Activated T-cell treated with anti-CD3 and anti-CD28 coated beads, Interleukin-2, amount 50 U/mL, for 24 hours (primary cell): ENCODE results near the gene ABR.
"Not testable (repeated sequence)": the region's sequence is repeated elsewhere in the genome, so short reads cannot be mapped to it uniquely, and the experiment has no call there.

ENCODE experiments used
- DNase-seq: peaks from one replicate; pipeline ENCODE4 v3.0.0-alpha.2; 2020
- H3K27ac Mint-ChIP-seq: 2 replicates; pipeline ENCODE4 v1.8.0; 2020; ENCODE audit warnings: mild to moderate bottlenecking, mixed read lengths
- H3K27me3 Mint-ChIP-seq: 2 replicates; pipeline ENCODE4 v1.8.0; 2020; ENCODE audit warnings: mixed read lengths
- H3K36me3 Mint-ChIP-seq: 2 replicates; pipeline ENCODE4 v1.8.0; 2020; ENCODE audit warnings: low read depth, mixed read lengths
- H3K4me1 Mint-ChIP-seq: 2 replicates; pipeline ENCODE4 v1.8.0; 2020; ENCODE audit warnings: low read depth, mixed read lengths
- H3K4me3 Mint-ChIP-seq: 2 replicates; pipeline ENCODE4 v1.8.0; 2020; ENCODE audit warnings: mild to moderate bottlenecking, moderate library complexity, mixed read lengths
- H3K9me3 Mint-ChIP-seq: 2 replicates; pipeline ENCODE4 v1.8.0; 2020; ENCODE audit warnings: mixed read lengths

The ABR gene

DNA sequence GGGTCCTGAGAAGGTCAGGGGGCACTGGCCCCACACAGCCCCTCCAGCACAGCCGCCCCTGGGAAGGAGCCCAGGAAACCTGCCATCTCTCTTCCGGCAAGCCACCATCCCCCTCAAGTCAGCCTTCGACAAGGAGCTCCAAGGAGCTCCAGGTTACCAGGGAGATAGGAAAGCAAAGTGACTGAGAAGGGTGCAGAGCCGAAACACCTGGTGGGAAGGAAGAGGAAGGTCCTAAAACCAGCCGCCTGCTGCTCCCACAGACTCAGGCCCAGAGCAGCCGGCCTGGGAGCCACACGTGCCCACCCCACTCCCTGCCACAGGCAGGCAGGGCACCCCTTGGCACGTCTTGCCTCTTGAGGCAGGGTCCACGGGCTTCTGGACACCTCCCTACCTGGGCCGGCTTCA is 102.2 kb downstream of the ABR start:
- no peaks in the 10 kb centered on the region for H3K27me3 Mint-ChIP-seq
- no peak overlapping the region for H3K4me3 Mint-ChIP-seq
- H3K36me3 Mint-ChIP-seq = peaks cover 62% of the 10 kb centered on the region
- no peak overlapping the region for H3K27ac Mint-ChIP-seq
- no peak for DNase-seq
- H3K9me3 Mint-ChIP-seq = no peaks in the 10 kb centered on the region
- H3K4me1 Mint-ChIP-seq = peaks cover 4% of the 10 kb centered on the region

- Mint-ChIP-seq H3K27me3 (no peaks in the 10 kb centered on the region), H3K27ac (no peak overlapping the region), H3K4me1 (peaks cover 4% of the 10 kb centered on the region), H3K4me3 (no peak overlapping the region), H3K36me3 (peaks cover 61% of the 10 kb centered on the region), H3K9me3 (no peaks in the 10 kb centered on the region)
- DNase-seq = no peak
Measured at GRCh38 chr17:1076982-1077302, 102.8 kb downstream of the ABR start.

- Mint-ChIP-seq H3K27me3 (no peaks in the 10 kb centered on the region), H3K36me3 (peaks cover 62% of the 10 kb centered on the region), H3K9me3 (no peaks in the 10 kb centered on the region), H3K4me1 (peaks cover 4% of the 10 kb centered on the region), H3K4me3 (no peak overlapping the region), H3K27ac (peak overlapping the region; percentile 55)
- no peak for DNase-seq
Measured at GRCh38 chr17:1076299-1076981, 103.3 kb downstream of the ABR start.

DNA sequence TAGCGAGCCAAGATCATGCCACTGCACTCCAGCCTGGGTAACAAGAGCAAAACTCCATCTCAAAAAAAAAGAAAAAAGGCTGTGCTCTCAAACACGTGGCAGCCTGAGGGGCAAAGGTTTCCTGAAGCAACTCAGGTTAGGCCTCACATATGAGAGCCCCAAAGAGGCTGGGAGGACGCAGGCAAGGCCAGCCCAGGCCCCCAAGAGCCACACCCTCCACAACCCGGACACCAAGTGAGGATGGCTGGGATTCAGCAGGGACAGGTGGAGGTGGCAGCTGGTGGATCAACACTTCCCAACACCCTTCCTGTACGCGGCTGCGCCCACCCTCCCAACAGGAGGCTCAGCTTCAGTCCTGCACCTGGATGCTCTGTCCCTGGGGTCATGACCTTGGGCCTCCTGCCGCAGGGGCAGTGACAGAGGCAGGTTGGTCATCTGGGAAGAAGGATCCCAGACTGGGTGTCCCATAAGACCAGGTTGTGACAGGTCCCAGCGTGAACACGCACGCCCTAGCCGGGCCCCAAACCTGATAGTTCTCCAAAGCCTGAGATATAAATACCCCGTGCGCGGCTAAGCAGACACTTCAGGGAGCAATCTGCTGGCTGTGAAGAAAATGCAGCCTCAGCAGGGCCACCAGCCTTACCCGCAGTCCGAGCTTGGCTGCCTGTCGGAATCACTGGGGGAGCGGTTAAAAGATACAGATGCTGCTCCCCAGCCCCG is 104.7 kb downstream of the ABR start:
- no peak overlapping the region for H3K27ac Mint-ChIP-seq
- H3K4me1 Mint-ChIP-seq = no peaks in the 10 kb centered on the region
- H3K4me3 Mint-ChIP-seq = no peak overlapping the region
- peaks cover 66% of the 10 kb centered on the region for H3K36me3 Mint-ChIP-seq
- DNase-seq = no peak
- no peaks in the 10 kb centered on the region for H3K9me3 Mint-ChIP-seq
- no peaks in the 10 kb centered on the region for H3K27me3 Mint-ChIP-seq

- H3K27me3 Mint-ChIP-seq, H3K27ac Mint-ChIP-seq, DNase-seq, H3K9me3 Mint-ChIP-seq, H3K4me3 Mint-ChIP-seq, H3K4me1 Mint-ChIP-seq: not testable (repeated sequence)
- H3K36me3 Mint-ChIP-seq = peaks cover 65% of the 10 kb centered on the region
Measured at GRCh38 chr17:1073963-1074625, 105.7 kb downstream of the ABR start.

DNA sequence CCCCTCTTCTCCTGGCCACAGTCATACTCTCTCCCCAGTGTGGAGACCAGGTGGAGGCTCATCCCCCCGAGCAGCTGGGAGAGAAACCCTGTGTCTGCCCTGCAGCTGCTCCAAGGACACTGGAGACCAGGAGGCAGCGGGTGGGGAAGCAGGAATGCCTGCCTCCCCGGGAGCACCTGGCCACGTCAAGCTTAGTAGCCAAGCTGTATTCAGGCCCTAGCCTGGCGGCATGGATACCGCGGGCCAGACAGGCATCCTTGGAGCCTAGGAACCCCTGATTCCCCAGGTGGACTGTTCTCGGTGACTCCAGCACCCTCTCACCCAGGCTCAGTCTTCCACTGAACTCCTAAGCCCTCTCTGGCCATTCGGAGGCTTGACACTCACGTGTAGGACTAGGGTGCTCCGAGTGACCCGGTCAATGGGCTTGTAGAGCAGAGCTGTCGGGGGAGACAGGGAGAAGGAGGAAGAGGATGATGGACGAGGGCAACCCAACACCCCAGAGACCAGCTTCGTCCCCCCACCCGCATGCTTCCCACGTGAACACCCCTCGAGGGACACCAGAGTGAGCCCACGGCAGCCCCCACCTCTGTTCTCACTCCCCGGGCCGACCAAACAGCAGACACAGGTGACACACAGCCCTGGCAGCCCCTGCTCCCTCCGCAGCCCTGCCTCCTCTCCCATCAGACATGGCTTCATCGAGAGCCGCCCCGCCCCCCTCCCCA is 106.4 kb downstream of the ABR start:
- Mint-ChIP-seq H3K27ac (no peak overlapping the region), H3K36me3 (peaks cover 66% of the 10 kb centered on the region), H3K4me3 (no peak overlapping the region), H3K27me3 (no peaks in the 10 kb centered on the region), H3K4me1 (no peaks in the 10 kb centered on the region), H3K9me3 (no peaks in the 10 kb centered on the region)
- DNase-seq = no peak

- Mint-ChIP-seq H3K36me3 (peaks cover 69% of the 10 kb centered on the region), H3K4me3 (no peak overlapping the region), H3K27me3 (no peaks in the 10 kb centered on the region), H3K4me1 (no peaks in the 10 kb centered on the region), H3K27ac (no peak overlapping the region), H3K9me3 (no peaks in the 10 kb centered on the region)
- no peak for DNase-seq
Measured at GRCh38 chr17:1072551-1072961, 107.2 kb downstream of the ABR start.

DNA sequence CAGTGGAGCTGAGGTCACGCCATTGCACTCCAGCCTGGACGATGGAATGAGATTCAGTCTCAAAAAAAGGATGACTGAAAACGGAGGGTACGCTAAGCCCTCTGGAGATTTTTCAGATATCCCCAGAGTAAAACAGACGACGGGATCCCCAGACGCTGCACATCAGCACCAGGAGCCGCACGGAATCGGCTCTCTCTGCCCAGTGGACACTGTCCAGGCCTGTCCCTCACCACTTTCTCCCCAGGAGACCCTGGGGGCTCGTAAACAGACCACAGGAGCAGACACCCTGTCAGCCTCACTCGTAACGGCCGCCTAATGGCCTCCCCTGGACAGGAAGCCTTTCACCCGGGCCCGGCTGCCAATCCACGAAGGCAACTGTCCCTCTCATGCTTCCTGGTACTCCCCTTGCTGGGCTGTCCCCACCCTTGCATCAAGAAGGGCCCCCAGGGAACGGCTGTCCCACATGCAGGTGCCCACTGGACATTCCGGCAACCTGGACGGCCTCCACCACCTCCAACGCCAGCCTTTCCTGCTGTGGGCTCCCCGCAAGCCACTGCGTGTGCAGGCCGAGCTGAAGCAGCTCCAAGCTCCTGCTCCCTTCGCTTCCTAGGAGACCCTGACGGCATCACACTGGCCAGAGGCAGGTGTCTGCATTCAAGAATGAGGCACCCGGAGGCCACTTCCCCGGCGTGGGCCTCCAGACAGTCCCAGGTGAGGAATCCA is 108.5 kb downstream of the ABR start:
- no peaks in the 10 kb centered on the region for H3K4me1 Mint-ChIP-seq
- H3K36me3 Mint-ChIP-seq = peaks cover 76% of the 10 kb centered on the region

DNA sequence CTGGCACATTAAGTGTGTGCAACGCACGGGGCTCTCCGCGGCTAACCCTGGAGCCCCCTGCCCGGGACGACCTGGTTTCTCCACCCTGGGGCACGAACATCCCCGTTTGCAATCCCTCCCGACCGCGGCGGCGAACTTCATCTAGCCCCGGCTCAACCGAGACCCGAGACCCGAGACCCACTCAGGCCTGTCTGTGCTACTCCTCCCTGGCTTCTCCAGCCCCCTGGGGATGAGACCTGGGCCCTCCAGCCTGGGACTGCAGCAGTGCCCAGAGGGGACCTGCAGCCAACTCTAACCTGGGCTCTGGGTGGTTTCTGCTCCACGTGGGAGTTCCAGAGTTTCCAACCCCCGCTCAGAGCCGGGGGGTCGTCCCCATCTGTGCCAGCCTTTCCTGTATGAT is 109.4 kb downstream of the ABR start:
- H3K27ac Mint-ChIP-seq = no peak overlapping the region
- no peak for DNase-seq
- no peaks in the 10 kb centered on the region for H3K27me3 Mint-ChIP-seq
- peaks cover 81% of the 10 kb centered on the region for H3K36me3 Mint-ChIP-seq
- no peak overlapping the region for H3K4me3 Mint-ChIP-seq
- H3K4me1 Mint-ChIP-seq = no peaks in the 10 kb centered on the region
- peaks cover 5% of the 10 kb centered on the region for H3K9me3 Mint-ChIP-seq

More for the DNA sequence above, 108.5 kb downstream of the ABR start:
- no peak overlapping the region for H3K4me3 Mint-ChIP-seq
- H3K27ac Mint-ChIP-seq = no peak overlapping the region
- no peaks in the 10 kb centered on the region for H3K27me3 Mint-ChIP-seq
- H3K9me3 Mint-ChIP-seq = peaks cover 2% of the 10 kb centered on the region
- DNase-seq = no peak

DNA sequence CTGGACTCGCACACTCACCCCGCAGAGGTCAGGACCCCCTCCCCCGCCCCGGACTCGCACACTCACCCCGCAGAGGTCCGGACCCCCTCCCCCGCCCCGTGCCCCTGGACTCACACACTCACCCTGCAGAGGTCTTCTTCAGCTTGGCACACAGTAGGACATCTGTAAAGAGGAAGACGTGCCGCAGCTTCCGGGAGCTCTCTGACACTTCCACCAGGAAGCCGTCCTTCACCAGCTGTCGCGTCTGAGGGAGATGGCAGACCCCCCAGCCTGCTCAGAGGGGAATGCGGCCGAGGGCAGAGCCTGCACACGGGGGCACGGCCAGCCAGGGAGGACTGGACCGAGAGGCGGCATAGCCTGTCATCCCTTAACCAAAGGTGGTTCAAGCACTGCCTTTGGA is 109.9 kb downstream of the ABR start:
- Mint-ChIP-seq H3K27me3 (no peaks in the 10 kb centered on the region), H3K4me1 (no peaks in the 10 kb centered on the region), H3K36me3 (peaks cover 80% of the 10 kb centered on the region), H3K9me3 (peaks cover 5% of the 10 kb centered on the region), H3K27ac (no peak overlapping the region), H3K4me3 (no peak overlapping the region)
- DNase-seq = no peak

GRCh38 chr17:1068356-1068755 is 111.4 kb downstream of the ABR start:
- H3K4me3 Mint-ChIP-seq = no peak overlapping the region
- H3K27ac Mint-ChIP-seq = no peak overlapping the region
- no peaks in the 10 kb centered on the region for H3K27me3 Mint-ChIP-seq
- H3K9me3 Mint-ChIP-seq = peaks cover 5% of the 10 kb centered on the region
- peaks cover 71% of the 10 kb centered on the region for H3K36me3 Mint-ChIP-seq
- no peaks in the 10 kb centered on the region for H3K4me1 Mint-ChIP-seq
- no peak for DNase-seq

DNA sequence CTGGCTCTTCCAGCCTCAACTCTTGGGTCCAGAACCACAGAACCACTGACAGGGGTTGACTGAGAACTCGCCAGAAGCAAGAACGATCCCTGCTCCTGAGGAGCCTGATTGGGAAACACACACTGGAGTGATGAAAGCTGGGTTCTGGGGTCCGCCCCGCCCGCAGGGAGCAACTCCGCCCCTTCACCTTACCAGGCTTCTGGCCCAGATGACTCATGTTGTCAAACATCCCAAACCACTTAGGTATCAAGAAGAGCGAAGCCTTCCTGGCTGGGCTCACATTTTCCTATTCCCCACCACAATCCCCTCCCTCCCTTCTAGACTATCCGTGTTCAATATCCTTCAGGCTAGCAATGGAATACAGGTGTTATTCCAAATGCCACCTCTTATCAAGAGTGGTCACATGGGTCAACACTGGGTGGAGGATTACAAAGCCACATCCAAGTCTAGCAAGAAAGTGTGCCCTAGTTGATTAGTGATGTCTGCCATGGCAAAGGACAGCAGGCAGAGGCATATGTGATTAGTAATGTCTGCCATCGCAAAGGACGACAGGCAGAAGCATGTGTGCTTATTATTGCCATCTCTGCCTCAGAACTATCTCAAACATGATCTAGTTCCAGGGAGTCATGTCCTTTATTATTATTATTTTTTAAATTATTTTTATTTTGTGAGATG is 112.4 kb downstream of the ABR start:
- DNase-seq = no peak
- Mint-ChIP-seq H3K27me3 (no peaks in the 10 kb centered on the region), H3K36me3 (peaks cover 66% of the 10 kb centered on the region), H3K4me3 (no peak overlapping the region), H3K27ac (no peak overlapping the region), H3K4me1 (no peaks in the 10 kb centered on the region), H3K9me3 (peaks cover 5% of the 10 kb centered on the region)

DNA sequence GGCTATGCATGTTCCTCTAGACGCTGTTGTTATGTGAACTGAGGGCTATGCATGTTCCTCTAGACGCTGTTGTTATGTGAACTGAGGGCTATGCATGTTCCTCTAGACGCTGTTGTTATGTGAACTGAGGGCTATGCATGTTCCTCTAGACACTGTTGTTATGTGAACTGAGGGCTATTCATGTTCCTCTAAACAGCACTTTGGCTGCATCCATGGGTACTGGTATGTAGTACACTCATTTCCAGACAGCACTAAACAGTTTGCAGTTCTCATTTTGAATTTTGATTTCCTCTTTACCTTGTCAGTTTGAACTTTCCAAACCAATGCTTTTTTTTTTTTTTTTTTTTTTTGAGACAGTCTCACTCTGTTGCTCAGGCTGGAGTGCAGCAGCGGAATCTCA is 114.4 kb downstream of the ABR start:
- not testable (repeated sequence) for H3K27ac Mint-ChIP-seq, DNase-seq, H3K9me3 Mint-ChIP-seq, H3K4me1 Mint-ChIP-seq, H3K27me3 Mint-ChIP-seq, H3K4me3 Mint-ChIP-seq
- peaks cover 60% of the 10 kb centered on the region for H3K36me3 Mint-ChIP-seq

DNA sequence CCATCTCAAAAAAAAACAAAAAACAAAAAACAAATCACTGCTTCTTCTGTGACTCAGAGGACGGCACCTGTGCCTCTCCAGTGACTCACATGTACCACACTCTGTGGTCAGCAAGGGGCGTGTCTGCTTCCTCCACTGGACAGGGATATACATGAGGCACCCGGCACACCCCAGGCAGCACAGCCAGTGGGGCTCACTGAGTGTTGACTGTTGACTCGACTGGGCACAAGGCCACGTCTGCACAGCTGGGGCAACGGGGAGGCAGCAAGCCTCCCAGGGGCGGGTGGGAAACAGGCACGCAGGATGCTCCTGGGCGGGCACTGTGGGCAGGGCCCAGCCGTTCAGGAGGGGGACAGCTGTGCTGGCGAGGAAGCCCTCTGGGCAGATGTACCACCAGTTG is 118.8 kb downstream of the ABR start:
- H3K36me3 Mint-ChIP-seq = peaks cover 58% of the 10 kb centered on the region
- no peak overlapping the region for H3K4me3 Mint-ChIP-seq
- peaks cover under 1% of the 10 kb centered on the region for H3K9me3 Mint-ChIP-seq

More for the DNA sequence above, 118.8 kb downstream of the ABR start:
- Mint-ChIP-seq H3K4me1 (peaks cover 2% of the 10 kb centered on the region), H3K27me3 (no peaks in the 10 kb centered on the region), H3K27ac (peak overlapping the region; percentile 59)
- DNase-seq = no peak
